K562 (cell line): ENCODE results near the gene CEMIP. TPM values are rescaled to one million over a fixed set of nuclear protein-coding genes. Genes with fewer than 3 reads are reported as not detected.

Experiments used
- ATAC-seq: fragments of 200-7000 bp; cut with Tn5 transposase; 3 replicates; pipeline ENCODE4 v1.9.1; 2020; ENCODE audit warnings: moderate library complexity
- BruUV-seq: library from RNA; stranded (reverse); fragments of 400-500 nt; replicated peaks from 2 replicates; lab custom pipeline; 2021; lab: Mats Ljungman, UMichigan
- CTCF ChIA-PET: fragments of 300-600 bp; formaldehyde crosslinking; extraction: SDS; loops from one replicate; lab custom pipeline; 2021; ENCODE audit warnings: low intra/inter-chr PET ratio; lab: Yijun Ruan, JAX
- POLR2A ChIA-PET: fragments of 300-600, 350-650 bp; sonication (Branson Sonifier 250); formaldehyde crosslinking; extraction: SDS; loops from one replicate; lab custom pipeline; 2021; ENCODE audit warnings: antibody characterized with exemption, inconsistent platforms; lab: Yijun Ruan, JAX
- DNase-seq, 4 experiments: peaks; one replicate each; pipeline versions ENCODE4 v3.0.0 to v3.0.0-alpha.2; 2011 to 2018; ENCODE audit warnings: low spot score in 3 of 4, mixed read lengths in 3 of 4; ENCODE audit errors: extremely low read depth in 1 of 4
- FAIRE-seq: peaks from 2 replicates; lab custom pipeline; 2011; peaks lifted over from hg19 to GRCh38; lab: Jason Lieb, UNC
- H2AFZ ChIP-seq: 2 replicates; pipeline ENCODE4 v1.6.0; 2011; ENCODE audit warnings: low read depth, low read length, control low read depth, inconsistent platforms
- H3K27ac ChIP-seq: fragments of 200-600 bp; 3 replicates; pipeline ENCODE4 v1.8.0; 2011; ENCODE audit warnings: low read depth, mild to moderate bottlenecking, control low read depth, inconsistent platforms, low read length, moderate library complexity, mixed read lengths; ENCODE audit errors: extremely low read depth
- H3K27me3 ChIP-seq, 2 experiments: fragments of 300-600 bp in 1 of 2; 2 replicates in 1 of 2; 3 replicates in 1 of 2; pipeline versions ENCODE4 v1.6.0 to v1.8.0; 2011; ENCODE audit warnings: inconsistent platforms in 2 of 2, low read length in 2 of 2, mild to moderate bottlenecking in 1 of 2, mixed read lengths in 1 of 2, moderate library complexity in 1 of 2; ENCODE audit not compliant: control insufficient read depth in 2 of 2, insufficient read depth in 2 of 2
- H3K36me3 ChIP-seq: fragments of 300-600 bp; 3 replicates; pipeline ENCODE4 v1.8.0; 2011; ENCODE audit warnings: mild to moderate bottlenecking, low read length, inconsistent platforms; ENCODE audit not compliant: control insufficient read depth, insufficient read depth
- H3K4me1 ChIP-seq, 2 experiments: fragments of 200-600 bp in 1 of 2; replicated peaks in 1 of 2; 2 replicates in 1 of 2; 3 replicates in 1 of 2; pipeline versions ENCODE4 v1.5.1 to v1.8.0; 2011; ENCODE audit warnings: inconsistent platforms in 2 of 2, low read length in 2 of 2, mild to moderate bottlenecking in 1 of 2, mixed read lengths in 1 of 2, moderate library complexity in 1 of 2; ENCODE audit not compliant: control insufficient read depth in 2 of 2, insufficient read depth in 2 of 2
- H3K4me2 ChIP-seq: 2 replicates; pipeline ENCODE4 v1.6.1; 2011; ENCODE audit warnings: low read length, control low read depth, inconsistent platforms, mixed read lengths; ENCODE audit not compliant: insufficient read depth
- H3K4me3 ChIP-seq: fragments of 200-600 bp; sonication (generic), shearing (Covaris generic); 2 replicates; pipeline ENCODE4 v1.5.1; 2016; ENCODE audit warnings: control low read depth, inconsistent platforms
- H3K79me2 ChIP-seq: fragments of 200-600 bp; 3 replicates; pipeline ENCODE4 v1.8.0; 2011; ENCODE audit warnings: low read length, inconsistent platforms; ENCODE audit not compliant: control insufficient read depth, insufficient read depth
- H3K9ac ChIP-seq, 2 experiments: 2 replicates each; pipeline versions ENCODE4 v1.6.0 to v1.6.1; 2011; ENCODE audit warnings: low read depth in 2 of 2, low read length in 2 of 2, control low read depth in 1 of 2, inconsistent platforms in 1 of 2, mild to moderate bottlenecking in 1 of 2, mixed read lengths in 1 of 2; ENCODE audit not compliant: insufficient read depth in 1 of 2
- H3K9me1 ChIP-seq: one replicate; pipeline ENCODE4 v1.6.0; 2011; ENCODE audit warnings: inconsistent platforms, mild to moderate bottlenecking, low read length, moderate library complexity; ENCODE audit not compliant: control insufficient read depth, insufficient read depth
- H3K9me3 ChIP-seq: replicated peaks from 2 replicates; pipeline ENCODE4 v1.5.1; 2011; ENCODE audit warnings: low read depth, low read length, inconsistent platforms; ENCODE audit not compliant: control insufficient read depth, insufficient read depth
- H4K20me1 ChIP-seq: replicated peaks from 2 replicates; pipeline ENCODE4 v1.6.1; 2011; ENCODE audit warnings: low read length, inconsistent platforms, mixed read lengths; ENCODE audit not compliant: control insufficient read depth, insufficient read depth
- TAL1 ChIP-seq: fragments of 450-650 bp; IDR thresholded peaks from 2 replicates; pipeline ENCODE4 v1.6.1; 2016; ENCODE audit warnings: mild to moderate bottlenecking
- USF2 ChIP-seq: sonication (generic); formaldehyde crosslinking; IDR thresholded peaks from 2 replicates; pipeline ENCODE4 v1.5.0; 2020; ENCODE audit warnings: missing genetic modification reagents
- WGBS: fragments of 100-300 bp; shearing (Covaris generic); methylation state at CpG from one replicate; pipeline ENCODE4 v1.1.6; 2016; ENCODE audit warnings: low coverage, mixed read lengths; ENCODE audit not compliant: insufficient coverage; ENCODE audit errors: missing lambda C conversion rate; 5-methylcytosine and 5-hydroxymethylcytosine counted together
- in situ Hi-C: fragments of 300-500 bp; cut with MboI; formaldehyde crosslinking; loops from 4 replicates; pipeline ENCODE4 v1.15.0; 2018; ENCODE audit warnings: inconsistent platforms, mixed read lengths
- intact Hi-C: fragments of 100-400 bp; cut with micrococcal nuclease; formaldehyde crosslinking; loops from 2 replicates; pipeline ENCODE4 v1.14.2; 2022
- polyA plus RNA-seq, 8 experiments: library from polyadenylated mRNA; depleted of rRNA in 4 of 8; stranded (reverse) in 5 of 8; unstranded in 3 of 8; fragments of >200 nt; fragmentation: Nextera tagmentation in 2 of 8; fragmentation: Illumina TruSeq in 1 of 8; extraction: Ambion mirVana in 2 of 8; extraction: Trizol in 1 of 8; gene quantifications; 2 replicates each; pipeline versions ENCODE4 v1.2.1 to v1.2.3, GENCODE V29; 2011 to 2014; ENCODE audit warnings: inconsistent platforms in 1 of 8, missing spikeins in 1 of 8
- total RNA-seq, 7 experiments: library from RNA; depleted of rRNA in 6 of 7; stranded (reverse); fragments of >200 nt in 6 of 7; fragmentation: Illumina TruSeq in 2 of 7; extraction: Trizol in 2 of 7; gene quantifications; 2 replicates each; pipeline versions ENCODE4 v1.2.1 to v1.2.3, GENCODE V29; 2011 to 2021; ENCODE audit warnings: low replicate concordance in 1 of 7
- TF ChIP-seq, protein P1 (sequence below): fragments of 450-650 bp; IDR thresholded peaks from 2 replicates; pipeline ENCODE4 v1.6.1; 2016; ENCODE audit warnings: low read depth, mild to moderate bottlenecking, moderate library complexity

CEMIP gene
- total and polyA plus RNA-seq, 9 of the 15 experiments (the other 6 are each of a cell fraction or from before 2014, with no cell fraction given), result 0.33 TPM; not detected in 8

GRCh38 chr15:80730926-80731325, 48.2 kb upstream of the CEMIP start:
- 3% methylated on average over 6 of the region's 6 CpGs for WGBS
- no peak overlapping the region for H3K4me3 ChIP-seq

More at GRCh38 chr15:80730926-80731325, 48.2 kb upstream of the CEMIP start:
- FAIRE-seq (no peak), ATAC-seq (no peak), DNase-seq (no peak)
- Histone ChIP-seq H3K79me2 (no peaks in the 10 kb centered on the region), H3K4me2 (no peak overlapping the region), H3K27ac (no peak overlapping the region), H3K9ac (no peak overlapping the region), H3K9me3 (no peaks in the 10 kb centered on the region), H3K36me3 (no peaks in the 10 kb centered on the region), H3K9me1 (no peaks in the 10 kb centered on the region), H3K27me3 (peaks cover 9 to 17% of the 10 kb centered on the region in 2 experiments; a peak in 4 of 5 replicates), H4K20me1 (no peaks in the 10 kb centered on the region; the same call in 1 of the 2 replicates), H3K4me1 (no peaks in the 10 kb centered on the region), H2AFZ (no peak overlapping the region)
- ChIA-PET CTCF (no interaction called here), POLR2A (no interaction called here)
- no TSS peak for BruUV-seq
- in situ Hi-C loops (no loop called here), intact Hi-C loops (no loop called here)
- TF ChIP-seq USF2 (CRISPR knock-in tag) (no peak), TAL1 (no peak)
- TF ChIP-seq, protein P1, sequence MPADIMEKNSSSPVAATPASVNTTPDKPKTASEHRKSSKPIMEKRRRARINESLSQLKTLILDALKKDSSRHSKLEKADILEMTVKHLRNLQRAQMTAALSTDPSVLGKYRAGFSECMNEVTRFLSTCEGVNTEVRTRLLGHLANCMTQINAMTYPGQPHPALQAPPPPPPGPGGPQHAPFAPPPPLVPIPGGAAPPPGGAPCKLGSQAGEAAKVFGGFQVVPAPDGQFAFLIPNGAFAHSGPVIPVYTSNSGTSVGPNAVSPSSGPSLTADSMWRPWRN, result no peak
- TF ChIP-seq, all 486 proteins: peak for 0
